Lower leg skin (tissue), 4 donors: ENCODE results near the gene GFRA4. TPM values are rescaled to one million over a fixed set of nuclear protein-coding genes. Genes with fewer than 3 reads are reported as not detected.

Source experiments
- DNase-seq, 2 donors: peaks; one replicate each; pipeline ENCODE4 v3.0.0-alpha.2; 2019; ENCODE audit warnings: low spot score in 2 of 2
- H3K4me3 ChIP-seq: fragments of 200-600 bp; sonication (generic); 2 replicates; pipeline ENCODE4 v1.5.1; 2017; ENCODE audit warnings: mild to moderate bottlenecking, low read depth; ENCODE audit not compliant: poor library complexity, severe bottlenecking
- POLR2A ChIP-seq, 2 donors: fragments of 450-650 bp; IDR thresholded peaks; one replicate each; pipeline ENCODE4 v1.6.1; 2016 to 2017; ENCODE audit warnings: antibody characterized with exemption in 2 of 2, mild to moderate bottlenecking in 1 of 2, moderate library complexity in 1 of 2
- WGBS, 2 donors: methylation state at CpG; one replicate each; pipeline ENCODE4 v1.1.5; 2018; 5-methylcytosine and 5-hydroxymethylcytosine counted together
- intact Hi-C: fragments of 100-400 bp; cut with DNase I; formaldehyde crosslinking; loops from one replicate; pipeline ENCODE4 v1.15.0; 2023; ENCODE audit warnings: low total_unique reads
- total RNA-seq, 4 donors: library from RNA; depleted of rRNA; stranded (reverse); fragments of >200 nt; gene quantifications; one replicate each; pipeline ENCODE4 v1.1.0, GENCODE V29; 2016
- TF ChIP-seq, protein P1 (sequence below), 3 donors: fragments of 450-650 bp; IDR thresholded peaks; one replicate each; pipeline ENCODE4 v1.5.1; 2016; ENCODE audit warnings: antibody characterized with exemption in 3 of 3, mild to moderate bottlenecking in 3 of 3, moderate library complexity in 2 of 3

Gene GFRA4
- total RNA-seq, 4 donors from 2014 or later = not detected

DNA sequence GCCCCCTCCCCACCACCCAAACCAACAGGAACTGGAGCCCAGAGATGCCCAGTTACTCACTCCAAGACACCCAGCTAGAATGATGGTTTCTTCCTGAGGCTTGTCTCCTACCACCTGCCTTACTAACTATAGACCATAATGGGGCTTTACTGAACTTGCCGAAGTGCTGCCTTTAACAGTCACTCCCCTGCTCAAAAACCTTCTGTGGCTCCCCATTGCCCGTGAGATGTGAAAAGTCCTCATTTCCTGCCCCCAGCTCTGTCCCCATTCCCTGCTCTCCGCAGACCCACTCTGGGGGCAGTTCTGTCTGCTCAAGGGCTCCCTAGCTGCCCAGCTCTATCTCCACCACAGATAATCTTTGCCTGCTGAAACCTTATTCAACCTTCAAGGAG, 44.3 kb upstream of the GFRA4 start:
- H3K4me3 ChIP-seq = no peak overlapping the region
- intact Hi-C loops = no loop called here
- WGBS, 2 donors = 92 to 99% methylated on average over 3 of the region's 3 CpGs
- DNase-seq = no peak
- TF ChIP-seq POLR2A (IDR thresholded peaks at IDR 0.05) = no peak
- TF ChIP-seq, protein P1, sequence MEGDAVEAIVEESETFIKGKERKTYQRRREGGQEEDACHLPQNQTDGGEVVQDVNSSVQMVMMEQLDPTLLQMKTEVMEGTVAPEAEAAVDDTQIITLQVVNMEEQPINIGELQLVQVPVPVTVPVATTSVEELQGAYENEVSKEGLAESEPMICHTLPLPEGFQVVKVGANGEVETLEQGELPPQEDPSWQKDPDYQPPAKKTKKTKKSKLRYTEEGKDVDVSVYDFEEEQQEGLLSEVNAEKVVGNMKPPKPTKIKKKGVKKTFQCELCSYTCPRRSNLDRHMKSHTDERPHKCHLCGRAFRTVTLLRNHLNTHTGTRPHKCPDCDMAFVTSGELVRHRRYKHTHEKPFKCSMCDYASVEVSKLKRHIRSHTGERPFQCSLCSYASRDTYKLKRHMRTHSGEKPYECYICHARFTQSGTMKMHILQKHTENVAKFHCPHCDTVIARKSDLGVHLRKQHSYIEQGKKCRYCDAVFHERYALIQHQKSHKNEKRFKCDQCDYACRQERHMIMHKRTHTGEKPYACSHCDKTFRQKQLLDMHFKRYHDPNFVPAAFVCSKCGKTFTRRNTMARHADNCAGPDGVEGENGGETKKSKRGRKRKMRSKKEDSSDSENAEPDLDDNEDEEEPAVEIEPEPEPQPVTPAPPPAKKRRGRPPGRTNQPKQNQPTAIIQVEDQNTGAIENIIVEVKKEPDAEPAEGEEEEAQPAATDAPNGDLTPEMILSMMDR (IDR thresholded peaks at IDR 0.05) = no peak

DNA sequence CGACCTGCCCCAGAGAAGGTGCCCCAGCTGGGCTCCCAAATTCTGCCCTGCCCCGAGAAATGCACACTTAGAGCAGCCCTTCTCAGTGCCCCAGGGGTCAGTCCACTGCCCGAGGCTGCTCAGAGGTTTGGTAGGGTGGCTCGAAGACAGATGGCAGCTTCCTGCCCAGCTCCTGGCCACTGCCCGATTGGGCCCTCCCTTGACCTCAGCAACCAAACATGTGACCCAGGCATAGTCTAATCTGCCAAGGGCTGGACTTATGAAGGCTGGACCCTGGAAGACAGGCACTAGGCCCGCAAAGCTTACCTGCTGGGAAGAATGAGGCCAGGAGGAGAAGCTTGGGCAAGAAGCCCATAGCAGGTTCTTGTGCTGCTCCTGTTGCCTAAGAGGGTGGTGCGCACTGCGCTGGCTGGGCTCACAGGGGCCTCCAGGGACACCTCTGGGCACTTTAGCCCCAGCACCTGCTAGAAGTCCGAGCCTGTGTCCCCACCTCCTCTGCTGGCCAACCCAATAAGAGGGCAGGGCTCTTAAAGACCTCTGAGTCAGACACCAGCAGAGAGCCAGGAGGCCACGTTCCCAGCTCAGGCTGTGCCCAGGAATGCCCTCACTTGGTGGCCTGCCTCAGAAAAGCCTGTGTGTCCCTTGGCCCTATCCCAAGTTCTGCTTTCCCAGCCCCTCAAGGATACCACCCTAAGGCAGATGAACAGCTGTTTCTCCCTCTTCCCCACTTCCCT, 43.7 kb upstream of the GFRA4 start:
- no peak for DNase-seq
- WGBS, 2 donors = 65 to 75% methylated on average over 9 of the region's 10 CpGs
- intact Hi-C loops = no loop called here
- no peak overlapping the region for H3K4me3 ChIP-seq
- TF ChIP-seq, protein P1 (IDR thresholded peaks at IDR 0.05) = no peak

DNA sequence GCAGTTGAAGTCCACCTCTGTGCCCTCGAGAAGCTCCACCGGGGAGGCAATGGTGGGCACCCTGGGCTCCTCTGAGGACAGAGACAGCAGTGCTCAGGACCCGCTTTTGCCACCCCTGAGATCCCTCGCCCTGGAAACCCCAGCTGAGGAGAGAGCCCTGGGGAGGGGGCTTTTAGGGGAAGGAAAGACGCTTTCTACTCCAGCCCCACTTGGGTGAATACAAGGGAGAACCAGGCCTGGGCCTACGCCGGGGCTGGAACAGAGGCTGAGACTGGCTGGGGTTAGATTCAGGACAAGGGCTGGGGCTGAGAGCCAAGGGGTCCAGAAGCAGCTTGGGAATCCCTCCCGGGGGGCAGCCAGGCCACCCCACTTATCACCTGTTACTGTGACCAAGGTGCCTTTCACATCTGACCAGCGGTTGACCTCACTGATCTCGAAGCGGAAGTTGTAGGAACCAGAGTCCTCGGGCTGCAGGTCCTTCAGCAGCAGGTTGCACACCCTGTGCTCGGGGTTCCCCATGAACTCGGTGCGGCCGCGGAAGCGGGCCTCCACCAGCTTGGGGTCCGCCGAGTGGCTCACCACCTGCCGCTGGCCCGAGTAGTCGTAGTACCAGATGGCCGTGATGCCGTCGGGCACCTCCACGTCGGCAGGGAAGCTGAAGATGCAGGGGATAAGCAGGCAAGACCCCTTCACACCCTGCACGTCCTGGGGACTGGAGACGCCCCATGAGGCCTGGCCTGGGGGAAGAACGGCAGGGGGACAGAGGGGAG, 43.0 kb upstream of the GFRA4 start:
- no peak for DNase-seq
- 95 to 96% methylated on average over 25 to 31 of the region's 31 CpGs for WGBS, 2 donors
- TF ChIP-seq, protein P1 (IDR thresholded peaks at IDR 0.05) = no peak
- no peak for TF ChIP-seq POLR2A (IDR thresholded peaks at IDR 0.05)
- no peak overlapping the region for H3K4me3 ChIP-seq
- intact Hi-C loops = no loop called here

DNA sequence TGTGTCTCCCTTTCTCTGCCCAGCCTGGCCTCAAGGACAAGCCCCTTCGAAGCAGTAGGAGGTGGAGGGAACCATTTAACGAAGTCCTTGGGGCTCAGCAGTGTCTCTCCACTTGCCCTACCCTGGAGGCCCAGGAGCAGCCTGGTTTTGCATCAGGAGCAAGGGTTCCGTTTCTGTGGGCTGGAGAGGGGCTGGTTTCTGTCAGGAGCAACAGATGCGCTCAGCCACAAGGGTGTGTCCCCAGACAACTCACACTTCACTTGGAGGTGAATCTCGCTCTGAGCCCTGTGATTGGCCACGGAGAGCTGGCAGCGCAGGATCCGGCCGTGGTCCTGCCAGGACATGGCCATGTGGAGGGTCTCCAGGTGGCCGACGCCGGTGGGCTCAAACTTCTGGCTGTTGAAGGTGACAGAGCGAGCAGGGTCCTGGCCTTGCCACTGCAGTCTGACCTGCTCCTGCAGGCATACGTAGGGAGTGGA, 42.3 kb upstream of the GFRA4 start:
- WGBS, 2 donors = 90 to 92% methylated on average over 14 of the region's 14 CpGs
- intact Hi-C loops = no loop called here
- TF ChIP-seq, protein P1 (IDR thresholded peaks at IDR 0.05) = no peak
- TF ChIP-seq POLR2A (IDR thresholded peaks at IDR 0.05) = no peak
- DNase-seq = no peak
- H3K4me3 ChIP-seq = no peak overlapping the region

DNA sequence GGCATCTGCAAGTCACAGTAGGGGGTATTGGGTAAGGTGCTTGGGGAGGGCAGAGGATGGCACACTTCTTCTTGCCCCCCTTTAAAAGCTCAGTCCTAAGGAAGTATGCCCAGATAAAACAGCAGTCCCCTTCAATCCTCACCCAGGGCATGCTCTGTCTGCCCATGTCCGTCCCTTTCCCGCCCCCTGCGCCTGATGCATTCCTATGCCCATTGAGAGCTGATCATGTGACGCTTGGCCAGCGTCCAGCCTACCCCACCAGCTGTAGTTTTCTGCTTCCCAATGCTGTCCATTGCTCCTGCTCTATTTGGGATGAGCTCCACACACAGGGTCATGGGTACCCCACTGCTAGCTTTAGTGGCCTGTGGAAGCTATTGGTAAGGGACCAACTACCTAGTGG, 40.9 kb upstream of the GFRA4 start:
- no peak overlapping the region for H3K4me3 ChIP-seq
- no peak for DNase-seq
- TF ChIP-seq POLR2A (IDR thresholded peaks at IDR 0.05) = no peak
- TF ChIP-seq, protein P1 (IDR thresholded peaks at IDR 0.05) = no peak
- WGBS, 2 donors = 73 to 77% methylated on average over 5 of the region's 5 CpGs
- intact Hi-C loops = no loop called here
